ENCODE results near the gene ADAMTS16.
A peak's percentile ranks its signal among the peaks of the same experiment; 100 is the strongest.

Gene ADAMTS16

DNA sequence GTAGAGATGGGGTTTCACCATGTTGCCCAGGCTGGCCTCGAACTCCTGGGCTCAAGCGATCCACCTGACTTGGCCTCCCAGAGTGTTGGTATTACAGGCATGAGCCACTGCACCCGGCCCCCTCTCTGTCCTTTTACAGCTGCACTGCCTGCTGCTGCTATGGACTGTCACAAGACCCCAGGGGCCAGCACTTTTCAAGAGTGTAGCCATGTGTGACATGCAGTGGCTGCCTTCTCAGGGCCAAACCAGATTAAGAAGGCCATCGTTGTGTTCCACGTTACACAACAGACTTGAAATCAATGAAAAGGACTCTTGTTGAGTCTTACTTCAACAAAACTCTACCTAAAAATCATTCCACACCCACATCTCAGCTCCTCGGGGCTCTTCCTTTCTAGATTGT is 203.4 kb downstream of the ADAMTS16 start:
- DNase-seq (ENCODE audit: low read depth in 2 of 2) = no peak

DNA sequence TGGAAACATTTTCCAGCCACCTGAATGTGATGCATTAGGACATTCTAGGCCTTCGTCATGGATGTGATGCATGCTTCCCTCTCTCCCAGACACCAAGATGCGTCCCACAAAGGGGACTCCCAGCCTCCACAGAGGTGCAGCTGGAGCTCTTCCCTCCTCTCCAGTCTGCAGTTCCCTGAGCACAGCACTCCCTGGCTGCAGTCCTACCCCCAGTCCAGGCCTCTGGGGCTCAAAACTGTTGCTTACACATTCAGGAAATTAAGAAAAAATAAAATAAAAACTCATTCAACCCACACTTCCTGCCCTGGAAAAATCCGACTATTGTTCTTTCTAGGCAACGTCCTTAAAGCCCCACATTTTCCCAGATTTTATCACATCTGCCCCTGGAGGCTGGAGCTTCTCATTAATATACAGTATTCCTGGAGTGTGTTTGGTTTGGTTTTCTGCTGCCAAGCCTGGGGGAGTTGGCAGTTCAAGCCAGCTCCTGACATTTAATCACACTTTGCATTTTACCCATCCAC is 204.0 kb downstream of the ADAMTS16 start:
- DNase-seq (ENCODE audit: low read depth in 2 of 2) = no peak

DNA sequence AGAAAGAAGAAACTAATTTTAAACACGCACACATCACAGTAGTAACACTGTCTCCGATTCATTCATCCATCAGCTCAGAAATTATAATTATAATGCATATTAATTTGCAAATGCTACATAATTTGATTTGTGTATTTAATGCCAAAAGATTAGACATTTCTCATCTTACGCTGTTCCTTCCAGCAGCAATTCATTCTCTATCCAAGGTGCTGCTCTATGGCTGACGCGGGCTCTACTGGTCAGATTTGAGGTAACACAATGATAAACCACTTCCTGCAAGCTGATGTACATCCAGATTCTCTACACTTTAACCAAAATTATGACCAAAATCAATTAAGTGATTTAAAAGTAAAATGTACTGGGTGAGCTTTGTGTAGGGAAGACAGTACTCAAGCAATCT is 204.5 kb downstream of the ADAMTS16 start:
- DNase-seq (ENCODE audit: low read depth in 2 of 2) = no peak

DNA sequence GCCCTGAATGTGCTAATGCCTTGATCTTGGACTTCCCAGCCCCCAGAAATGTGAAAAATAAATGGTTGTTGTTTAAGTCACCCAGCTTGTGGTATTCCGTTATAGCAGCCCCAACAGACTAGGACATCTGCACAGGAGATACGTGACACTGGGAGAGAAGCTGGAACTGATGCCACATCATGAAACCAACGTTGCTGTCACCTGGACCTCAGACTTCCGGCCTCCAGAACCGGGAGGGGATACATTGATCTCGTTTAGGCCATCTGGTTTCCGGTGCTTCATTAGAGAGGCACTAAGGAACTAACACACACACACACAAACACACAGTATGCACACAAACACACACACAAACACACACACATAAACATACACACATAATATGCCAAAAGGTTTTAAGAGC is 207.3 kb downstream of the ADAMTS16 start:
- no peak for DNase-seq (ENCODE audit: low read depth in 2 of 2)

DNA sequence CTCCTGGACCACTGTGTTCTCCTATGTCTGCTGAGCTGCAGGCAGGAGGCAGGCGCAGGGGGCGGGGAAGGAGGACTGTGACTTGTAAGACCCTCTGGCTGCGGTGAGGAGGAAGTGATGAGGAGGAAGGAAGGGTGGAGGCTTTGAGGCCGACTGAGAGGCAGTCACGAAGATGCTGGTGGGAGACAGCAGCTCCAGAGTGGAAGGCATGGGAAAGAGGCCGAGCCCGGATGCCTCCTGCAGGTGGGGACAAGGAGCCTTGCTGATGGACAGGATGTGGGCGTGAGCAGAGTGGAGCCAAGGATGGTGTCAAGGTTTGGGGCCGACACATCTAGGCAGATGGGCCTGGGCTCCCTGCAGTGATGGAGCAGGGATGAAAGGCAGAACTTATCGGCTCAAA is 208.0 kb downstream of the ADAMTS16 start:
- no peak for DNase-seq (ENCODE audit: low read depth in 2 of 2)

DNA sequence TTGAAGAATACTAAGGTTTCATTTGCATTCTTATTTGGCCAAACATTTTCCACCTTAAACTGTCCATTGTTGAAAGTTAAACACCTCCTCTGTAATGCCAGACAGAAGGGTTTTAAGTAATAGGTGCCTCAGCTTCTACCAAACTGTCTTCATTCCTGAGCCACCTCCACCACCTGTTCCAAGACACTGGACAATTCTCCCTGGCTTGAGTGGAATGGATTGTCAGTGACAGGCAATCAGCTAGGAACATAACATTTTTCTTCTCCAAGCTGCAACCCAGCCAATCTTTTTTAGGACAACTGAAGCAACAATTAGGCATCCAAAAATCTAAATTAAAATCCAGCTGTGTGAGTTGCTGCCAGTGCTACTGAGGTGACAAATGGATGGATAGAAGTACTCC is 208.4 kb downstream of the ADAMTS16 start:
- DNase-seq (ENCODE audit: low read depth in 2 of 2) = no peak

DNA sequence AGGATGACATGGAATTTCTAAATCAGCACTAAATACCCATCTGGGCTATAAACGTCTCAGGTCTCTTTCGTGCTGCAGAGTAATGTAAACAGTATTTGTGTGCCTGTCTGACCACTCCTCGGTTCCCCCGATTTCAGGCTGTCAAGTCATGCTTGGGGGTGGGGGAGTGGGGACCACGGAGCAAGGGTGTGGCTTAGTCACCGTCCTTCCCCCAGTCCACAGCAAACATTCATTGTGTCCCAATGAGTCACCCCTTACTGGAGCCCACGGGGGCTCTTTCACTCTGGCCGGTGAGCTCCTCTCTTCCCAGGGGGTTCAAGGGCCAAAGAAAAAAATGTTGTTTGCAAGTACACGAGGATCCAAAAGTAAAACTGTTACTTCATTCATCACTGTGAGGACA is 210.0 kb downstream of the ADAMTS16 start:
- no peak for DNase-seq (ENCODE audit: low read depth in 2 of 2)

DNA sequence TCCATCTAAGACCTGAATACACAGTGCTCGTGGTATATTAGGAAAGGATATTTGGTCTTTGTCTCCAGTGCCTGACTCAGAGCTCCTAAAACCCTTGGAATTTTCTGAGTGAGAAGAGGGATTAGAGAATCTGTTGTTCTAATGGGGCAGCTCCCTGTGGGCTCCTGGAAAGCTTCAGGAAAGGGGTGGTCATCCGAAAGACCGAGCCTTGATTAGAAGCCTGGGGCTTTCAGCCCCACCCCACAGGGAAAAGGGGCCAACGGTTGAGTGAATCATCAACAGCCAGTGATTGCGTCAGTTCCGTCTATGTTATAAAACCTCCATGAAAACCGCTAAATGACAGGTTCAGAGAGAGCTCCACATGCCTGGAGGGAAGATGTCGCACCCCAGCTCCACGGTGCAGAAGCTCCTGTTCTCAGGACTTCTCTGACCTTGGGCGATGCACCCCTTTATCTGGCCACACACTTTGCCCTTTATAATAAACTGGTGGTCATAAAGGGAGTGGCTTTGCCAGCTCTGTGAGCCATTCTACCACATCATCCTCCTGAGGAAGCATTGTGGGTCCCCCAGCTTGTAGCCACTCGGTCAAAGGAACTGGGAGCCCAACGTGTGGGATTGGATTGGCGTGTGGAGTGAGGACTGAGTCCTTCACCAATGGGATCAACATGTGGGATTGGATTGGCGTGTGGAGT is 211.3 kb downstream of the ADAMTS16 start:
- peak in 1 of 2 experiments; percentile 20 for DNase-seq (ENCODE audit: low read depth in 2 of 2)

DNA sequence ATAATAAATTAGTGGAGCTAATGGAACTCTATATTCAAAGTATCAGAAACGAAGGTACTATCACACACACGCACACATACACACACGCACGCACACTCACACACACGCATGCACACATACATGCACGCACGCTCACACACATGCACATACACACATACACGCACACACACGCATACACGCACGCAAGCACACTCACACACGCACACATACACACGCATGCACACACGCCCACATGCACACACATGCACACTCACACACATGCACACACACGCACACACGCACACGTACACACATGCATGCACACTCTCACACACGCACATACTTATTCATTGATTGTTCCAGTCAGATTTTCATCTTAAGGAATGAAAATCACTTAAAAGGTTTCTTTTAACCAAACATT is 212.5 kb downstream of the ADAMTS16 start:
- no peak for DNase-seq (ENCODE audit: low read depth in 2 of 2)

DNA sequence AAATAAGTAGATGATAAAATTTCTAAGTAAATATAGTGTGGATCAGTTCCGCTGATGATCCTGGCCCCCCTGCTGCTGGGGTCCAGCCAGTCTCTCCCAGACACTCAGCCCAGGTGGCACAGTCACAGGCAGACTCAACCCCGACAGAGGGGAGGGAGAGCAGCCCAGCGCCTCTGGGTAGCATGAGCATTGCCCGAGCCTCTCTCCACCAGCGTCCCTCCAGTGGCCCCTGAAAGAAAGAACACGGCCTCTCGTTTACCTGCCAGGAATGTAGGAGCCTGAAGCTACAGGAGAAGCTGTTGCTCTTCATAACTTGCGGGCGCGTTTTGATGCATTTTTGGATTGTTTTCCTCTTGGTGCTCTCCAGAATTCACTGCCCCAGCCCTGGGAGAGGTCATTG is 213.6 kb downstream of the ADAMTS16 start:
- DNase-seq (ENCODE audit: low read depth in 2 of 2) = no peak

DNA sequence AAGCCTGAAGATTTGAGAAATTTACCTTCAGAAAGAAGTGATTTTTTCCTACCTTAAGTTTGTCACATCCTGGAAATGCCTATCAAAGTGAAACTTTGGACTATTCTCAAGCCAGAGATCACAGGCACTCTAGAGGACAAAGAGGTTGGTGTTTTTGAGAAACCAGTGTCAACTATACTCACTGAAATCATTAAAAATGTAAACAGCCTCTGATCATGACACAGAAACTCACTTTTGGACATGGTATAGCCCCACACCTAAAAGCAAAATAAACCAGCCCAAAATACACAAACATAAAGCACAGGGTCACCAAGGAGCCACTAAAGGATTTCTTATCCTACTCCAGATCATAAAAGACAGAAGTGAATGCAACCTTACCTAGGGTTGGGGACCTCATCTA is 216.6 kb downstream of the ADAMTS16 start:
- DNase-seq (ENCODE audit: low read depth in 2 of 2) = no peak

DNA sequence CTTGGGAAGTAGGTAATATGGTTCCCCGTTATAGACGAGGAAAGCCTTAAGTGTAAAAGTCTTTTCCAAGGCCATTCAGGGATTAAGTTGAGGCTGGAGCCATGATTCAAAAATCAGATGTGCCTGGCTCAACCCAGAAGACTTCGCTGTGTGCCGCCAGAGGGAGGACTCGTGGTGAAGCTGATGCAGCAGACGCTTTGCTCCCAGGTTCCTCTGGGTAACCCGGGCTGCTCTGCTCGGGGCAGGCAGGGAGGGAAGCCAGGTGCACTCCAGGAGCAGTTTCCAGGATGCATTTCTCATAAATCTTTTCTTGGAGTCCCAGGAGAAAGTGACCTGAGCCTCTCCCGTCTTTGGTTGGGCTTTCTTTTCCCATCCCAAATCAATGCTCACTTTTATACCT is 219.5 kb downstream of the ADAMTS16 start:
- DNase-seq (ENCODE audit: low read depth in 2 of 2) = no peak

DNA sequence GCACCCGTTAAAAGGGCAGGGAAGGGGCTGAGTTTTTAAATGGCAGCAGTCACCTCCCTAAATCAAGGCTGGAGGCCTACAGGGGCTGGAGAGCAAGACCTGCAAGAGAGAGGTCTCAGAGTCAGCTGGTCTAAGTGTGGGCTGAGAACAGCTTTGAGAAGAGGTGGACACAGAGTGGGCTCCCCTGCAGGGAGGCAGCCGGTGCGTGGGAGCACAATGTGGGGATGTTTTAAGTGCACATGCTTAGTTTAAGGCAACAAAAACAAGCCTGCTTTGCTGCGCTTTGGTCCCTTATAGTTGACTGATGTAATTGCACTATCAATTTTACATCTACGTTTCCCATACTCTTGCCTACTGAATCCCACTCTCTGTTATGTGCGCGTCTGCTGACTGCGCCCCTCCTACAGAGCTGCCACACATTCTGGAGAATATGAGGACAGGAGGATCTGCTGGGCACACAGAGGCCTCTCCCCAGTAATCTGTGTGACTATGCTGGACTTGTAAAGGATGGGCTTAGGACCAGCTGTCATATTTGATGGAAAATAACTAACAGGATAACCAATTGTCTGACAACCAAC is 220.3 kb downstream of the ADAMTS16 start:
- no peak for DNase-seq (ENCODE audit: low read depth in 2 of 2)

DNA sequence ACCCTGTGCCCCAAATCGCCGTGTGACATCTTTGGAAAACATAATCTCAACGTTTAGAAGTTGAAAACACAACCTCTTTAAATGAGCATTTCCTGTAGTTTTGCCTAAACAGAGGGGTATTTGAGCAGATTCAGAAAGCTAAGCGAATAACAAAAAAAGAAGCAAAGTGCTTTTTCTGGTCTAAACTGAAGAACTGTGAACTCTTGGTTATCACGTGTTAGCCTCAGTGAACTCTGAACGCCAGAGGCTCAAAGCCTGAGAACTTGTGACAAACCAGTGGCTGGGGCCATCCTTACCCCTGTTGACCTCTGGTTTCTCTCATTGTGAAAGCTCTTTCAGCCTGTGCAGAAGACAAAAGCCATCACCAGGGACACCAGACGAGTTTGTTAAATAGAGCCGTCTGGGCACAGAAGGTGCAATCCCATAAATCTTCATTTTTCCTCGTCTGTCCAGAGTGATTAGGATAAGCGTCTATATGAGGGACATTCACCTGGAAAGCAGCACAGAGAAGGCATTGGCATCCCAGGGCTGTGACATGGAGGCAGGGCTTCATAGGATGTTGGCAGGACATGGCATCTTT is 220.9 kb downstream of the ADAMTS16 start:
- DNase-seq (ENCODE audit: low read depth in 2 of 2) = no peak

DNA sequence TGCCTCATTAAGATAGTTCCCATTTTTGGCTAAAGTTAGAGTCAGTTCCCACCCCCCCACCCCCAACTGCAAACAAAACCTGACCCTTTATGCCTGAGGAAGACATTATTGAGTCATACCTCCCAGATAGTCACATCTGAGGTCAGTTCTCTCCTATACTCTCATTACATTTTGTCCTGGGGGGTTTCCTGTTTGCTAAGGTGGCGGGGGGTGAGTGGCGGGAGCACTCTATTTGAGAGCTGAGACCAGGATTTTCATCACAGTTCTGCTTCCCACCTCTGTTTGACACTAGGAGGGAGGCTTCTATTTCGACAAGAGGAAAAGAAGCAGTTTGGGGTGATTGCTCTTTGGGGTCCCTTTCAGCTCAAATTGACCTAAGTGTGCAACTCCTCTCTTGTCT is 222.9 kb downstream of the ADAMTS16 start:
- DNase-seq (ENCODE audit: low read depth in 2 of 2) = no peak

DNA sequence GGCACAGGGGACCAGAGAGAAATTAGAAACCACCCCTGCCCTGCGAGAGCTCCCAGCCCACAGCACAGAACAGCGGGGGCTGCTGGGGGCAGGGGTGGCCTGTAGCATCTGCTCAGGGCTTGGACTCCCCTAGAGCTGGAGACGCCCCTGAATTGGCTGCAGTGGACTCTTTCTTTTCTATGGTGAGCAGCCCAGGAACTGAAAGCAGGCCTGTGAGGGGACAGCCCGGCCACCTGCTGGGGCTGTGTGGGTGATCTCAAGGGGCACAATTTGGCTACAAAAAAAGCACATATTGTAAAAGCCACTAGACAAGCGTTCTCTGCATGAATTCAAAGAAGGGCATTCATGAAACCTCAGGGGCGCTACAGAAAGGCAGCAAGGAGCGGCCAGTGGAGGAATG is 224.8 kb downstream of the ADAMTS16 start:
- DNase-seq (ENCODE audit: low read depth in 2 of 2) = no peak

DNA sequence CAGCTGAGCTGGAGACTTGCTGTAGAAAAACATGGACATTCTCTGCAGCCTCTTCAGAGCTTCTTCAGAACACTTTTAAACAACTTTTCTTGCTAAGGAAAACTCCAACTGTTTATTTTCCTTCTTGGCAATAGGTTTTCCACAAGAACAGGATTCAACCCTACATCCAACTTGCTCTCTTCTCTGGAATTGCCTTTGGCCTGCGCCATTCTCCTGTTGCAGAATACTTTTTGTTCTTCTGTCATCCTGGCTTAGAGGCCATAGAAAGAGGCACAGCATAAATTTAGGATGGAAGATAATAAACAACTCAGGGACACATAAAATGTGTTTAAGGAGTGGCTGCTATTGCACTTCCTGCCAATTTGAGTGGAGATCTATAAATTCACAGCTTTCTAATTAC is 227.6 kb downstream of the ADAMTS16 start:
- no peak for DNase-seq (ENCODE audit: low read depth in 2 of 2)

DNA sequence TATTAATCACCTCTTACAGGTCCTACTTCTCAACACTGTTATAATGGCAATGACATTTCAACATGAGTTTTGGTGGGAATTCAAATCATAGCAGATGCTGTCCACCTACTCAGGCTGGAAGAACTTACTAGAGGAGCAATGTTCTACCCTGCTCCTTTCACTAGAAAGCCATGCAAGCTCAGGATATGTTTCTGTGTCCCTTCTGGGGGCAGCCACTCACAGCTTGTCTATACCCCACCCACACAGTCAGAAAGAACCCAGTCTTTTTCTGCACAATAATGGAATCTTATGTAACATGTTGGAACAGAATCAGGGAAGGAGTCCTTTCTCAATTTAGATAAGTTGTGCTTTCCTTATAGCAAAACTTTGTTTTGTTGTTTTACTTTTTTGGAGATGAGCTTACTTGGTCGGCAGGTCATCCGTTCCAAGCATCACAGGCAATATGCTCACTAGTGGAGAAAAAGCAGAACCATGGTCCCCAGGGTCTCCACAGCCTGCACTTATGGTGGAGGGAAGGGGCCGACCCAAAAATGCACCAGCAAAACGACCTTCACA is 229.0 kb downstream of the ADAMTS16 start:
- DNase-seq (ENCODE audit: low read depth in 2 of 2) = no peak
